ENCODE data around the gene ASIC3.

The ASIC3 gene

DNA sequence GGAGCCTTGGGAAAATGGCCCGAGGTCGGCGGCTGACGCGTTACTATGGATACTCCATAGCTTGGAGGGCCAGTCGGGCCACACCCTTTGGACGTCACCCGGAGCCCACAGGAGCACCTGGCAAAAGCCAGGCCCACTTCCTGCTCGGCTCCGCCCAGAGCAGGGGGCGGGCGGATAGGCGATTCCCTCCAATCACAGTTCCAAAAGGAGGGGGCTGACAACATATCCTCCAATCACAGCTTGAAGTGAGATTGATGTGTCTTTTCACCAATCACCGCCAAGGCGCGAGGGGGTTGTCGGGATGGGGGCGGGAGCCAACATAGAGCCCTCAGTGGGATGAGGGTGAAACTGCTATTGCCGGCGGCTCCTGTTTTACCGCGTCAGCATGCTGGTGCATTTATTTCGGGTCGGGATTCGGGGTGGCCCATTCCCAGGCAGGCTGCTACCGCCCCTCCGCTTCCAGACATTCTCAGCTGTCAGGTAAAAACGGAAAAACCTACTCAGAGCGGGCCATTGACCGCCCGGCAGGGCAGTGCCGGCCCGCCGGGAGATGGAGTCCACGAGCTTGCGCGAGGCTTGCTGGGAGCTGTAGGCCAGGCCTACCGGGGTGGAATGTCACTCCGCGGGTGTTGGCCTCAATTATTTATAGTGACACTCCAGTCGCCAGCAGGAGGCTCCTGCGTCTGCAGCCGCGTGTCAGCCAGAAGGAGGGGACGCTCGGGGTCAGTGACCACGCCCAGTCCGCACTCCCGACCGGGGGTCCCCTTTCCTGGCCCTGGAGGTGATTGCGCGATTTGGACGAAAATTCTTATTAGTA is 20.0 kb upstream of the ASIC3 start, which contains the start of gene ABCB8:
Gene ABCB8 (plus strand): TSS at position 320 of the 817 bp plus-strand sequence. CDS start 66 bp downstream, at position 386.
- DNase-seq (ENCODE audit: insufficient read length) (peak; percentile 100), FAIRE-seq (peak; percentile 95)
- TF ChIP-seq POLR2AphosphoS5 (IDR thresholded peaks at IDR 0.05; ENCODE audit: low read depth, low read length): no peak
- TF ChIP-seq POLR2A (IDR thresholded peaks at IDR 0.05; ENCODE audit: low read depth, low read length): peak; percentile 54; the same call in 1 of the 2 replicates
- no peak; the same call in 1 of the 2 replicates for TF ChIP-seq TAF1 (IDR thresholded peaks at IDR 0.05; ENCODE audit: borderline replicate concordance, low read depth, low read length)

- TF ChIP-seq POLR2AphosphoS5 (IDR thresholded peaks at IDR 0.05; ENCODE audit: low read depth, low read length) (no peak), POLR2A (IDR thresholded peaks at IDR 0.05; ENCODE audit: low read depth, low read length) (no peak), TAF1 (IDR thresholded peaks at IDR 0.05; ENCODE audit: borderline replicate concordance, low read depth, low read length) (no peak)
- DNase-seq (ENCODE audit: insufficient read length) (no peak), FAIRE-seq (no peak)
Observed at GRCh38 chr7:151028948-151029501, 19.3 kb upstream of the ASIC3 start.

- FAIRE-seq (no peak), DNase-seq (ENCODE audit: insufficient read length) (no peak)
- TF ChIP-seq POLR2A (IDR thresholded peaks at IDR 0.05; ENCODE audit: low read depth, low read length) (no peak), TAF1 (IDR thresholded peaks at IDR 0.05; ENCODE audit: borderline replicate concordance, low read depth, low read length) (no peak), POLR2AphosphoS5 (IDR thresholded peaks at IDR 0.05; ENCODE audit: low read depth, low read length) (no peak)
Observed at GRCh38 chr7:151031011-151031410, 17.3 kb upstream of the ASIC3 start.

- TF ChIP-seq TAF1 (IDR thresholded peaks at IDR 0.05; ENCODE audit: borderline replicate concordance, low read depth, low read length) (no peak), POLR2AphosphoS5 (IDR thresholded peaks at IDR 0.05; ENCODE audit: low read depth, low read length) (no peak), POLR2A (IDR thresholded peaks at IDR 0.05; ENCODE audit: low read depth, low read length) (no peak)
- FAIRE-seq: no peak
- no peak for DNase-seq (ENCODE audit: insufficient read length)
Observed at GRCh38 chr7:151032936-151033863, 15.1 kb upstream of the ASIC3 start.

GRCh38 chr7:151033864-151034249 is 14.5 kb upstream of the ASIC3 start:
- TF ChIP-seq TAF1 (IDR thresholded peaks at IDR 0.05; ENCODE audit: borderline replicate concordance, low read depth, low read length) (no peak), POLR2A (IDR thresholded peaks at IDR 0.05; ENCODE audit: low read depth, low read length) (no peak), POLR2AphosphoS5 (IDR thresholded peaks at IDR 0.05; ENCODE audit: low read depth, low read length) (no peak)
- FAIRE-seq (no peak), DNase-seq (ENCODE audit: insufficient read length) (no peak)

GRCh38 chr7:151034312-151035025 is 13.9 kb upstream of the ASIC3 start:
- DNase-seq (ENCODE audit: insufficient read length): no peak
- no peak for TF ChIP-seq POLR2A (IDR thresholded peaks at IDR 0.05; ENCODE audit: low read depth, low read length)
- no peak for TF ChIP-seq TAF1 (IDR thresholded peaks at IDR 0.05; ENCODE audit: borderline replicate concordance, low read depth, low read length)
- TF ChIP-seq POLR2AphosphoS5 (IDR thresholded peaks at IDR 0.05; ENCODE audit: low read depth, low read length): no peak
- no peak for FAIRE-seq

GRCh38 chr7:151035026-151035717 is 13.2 kb upstream of the ASIC3 start:
- FAIRE-seq (no peak), DNase-seq (ENCODE audit: insufficient read length) (no peak)
- TF ChIP-seq POLR2AphosphoS5 (IDR thresholded peaks at IDR 0.05; ENCODE audit: low read depth, low read length): no peak
- no peak for TF ChIP-seq TAF1 (IDR thresholded peaks at IDR 0.05; ENCODE audit: borderline replicate concordance, low read depth, low read length)
- no peak for TF ChIP-seq POLR2A (IDR thresholded peaks at IDR 0.05; ENCODE audit: low read depth, low read length)

- TF ChIP-seq POLR2AphosphoS5 (IDR thresholded peaks at IDR 0.05; ENCODE audit: low read depth, low read length) (no peak), POLR2A (IDR thresholded peaks at IDR 0.05; ENCODE audit: low read depth, low read length) (no peak), TAF1 (IDR thresholded peaks at IDR 0.05; ENCODE audit: borderline replicate concordance, low read depth, low read length) (no peak)
- DNase-seq (ENCODE audit: insufficient read length): no peak
- FAIRE-seq: no peak
Observed at GRCh38 chr7:151035902-151036301, 12.4 kb upstream of the ASIC3 start.

- TF ChIP-seq TAF1 (IDR thresholded peaks at IDR 0.05; ENCODE audit: borderline replicate concordance, low read depth, low read length): no peak
- no peak for TF ChIP-seq POLR2A (IDR thresholded peaks at IDR 0.05; ENCODE audit: low read depth, low read length)
- no peak for TF ChIP-seq POLR2AphosphoS5 (IDR thresholded peaks at IDR 0.05; ENCODE audit: low read depth, low read length)
- FAIRE-seq (no peak), DNase-seq (ENCODE audit: insufficient read length) (no peak)
Observed at GRCh38 chr7:151038951-151039849, 9.1 kb upstream of the ASIC3 start.

All from GM12892 (cell line).